ENCODE data around the gene CCDC91.

The CCDC91 gene

DNA sequence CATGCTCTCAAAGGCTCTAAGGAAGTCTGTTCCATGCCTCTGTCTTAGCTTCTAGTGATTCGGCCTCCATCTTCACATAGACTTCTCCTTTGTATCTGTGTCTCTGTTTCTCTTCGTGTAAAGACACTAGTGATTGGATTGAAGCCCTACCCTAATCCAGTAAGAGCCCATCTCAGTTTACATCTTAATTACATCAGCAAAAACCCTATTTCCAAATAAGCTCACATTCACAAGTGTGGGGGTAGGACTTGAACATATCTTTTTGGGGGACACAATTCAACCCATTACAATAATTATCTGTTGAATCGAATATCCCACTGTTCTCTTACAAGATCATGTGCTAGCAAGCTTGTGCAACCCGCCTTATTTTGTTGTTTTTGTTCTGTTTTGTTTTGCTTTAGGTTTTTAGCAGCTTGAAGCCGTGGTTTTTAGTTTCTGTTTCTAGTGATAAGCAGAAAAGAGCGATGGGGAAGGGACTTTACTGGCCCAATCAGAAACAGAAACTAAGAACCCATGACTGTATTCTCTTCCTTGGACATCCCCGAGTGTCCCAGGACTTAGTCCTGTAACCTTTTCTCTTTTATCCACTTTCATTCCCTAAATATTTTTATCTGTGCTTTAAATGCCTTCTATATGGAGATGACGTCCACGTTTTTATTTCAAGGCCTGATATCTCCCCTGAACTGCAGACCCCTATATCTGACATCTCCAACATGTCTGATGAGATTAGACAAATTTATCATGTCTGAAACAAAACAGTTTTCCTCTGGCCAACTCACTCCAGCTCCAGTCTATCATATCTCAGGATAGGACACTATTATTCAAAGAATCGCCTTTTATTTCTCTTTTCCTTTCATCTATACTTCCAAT, 353.0 kb downstream of the CCDC91 start:
- no peak for DNase-seq

DNA sequence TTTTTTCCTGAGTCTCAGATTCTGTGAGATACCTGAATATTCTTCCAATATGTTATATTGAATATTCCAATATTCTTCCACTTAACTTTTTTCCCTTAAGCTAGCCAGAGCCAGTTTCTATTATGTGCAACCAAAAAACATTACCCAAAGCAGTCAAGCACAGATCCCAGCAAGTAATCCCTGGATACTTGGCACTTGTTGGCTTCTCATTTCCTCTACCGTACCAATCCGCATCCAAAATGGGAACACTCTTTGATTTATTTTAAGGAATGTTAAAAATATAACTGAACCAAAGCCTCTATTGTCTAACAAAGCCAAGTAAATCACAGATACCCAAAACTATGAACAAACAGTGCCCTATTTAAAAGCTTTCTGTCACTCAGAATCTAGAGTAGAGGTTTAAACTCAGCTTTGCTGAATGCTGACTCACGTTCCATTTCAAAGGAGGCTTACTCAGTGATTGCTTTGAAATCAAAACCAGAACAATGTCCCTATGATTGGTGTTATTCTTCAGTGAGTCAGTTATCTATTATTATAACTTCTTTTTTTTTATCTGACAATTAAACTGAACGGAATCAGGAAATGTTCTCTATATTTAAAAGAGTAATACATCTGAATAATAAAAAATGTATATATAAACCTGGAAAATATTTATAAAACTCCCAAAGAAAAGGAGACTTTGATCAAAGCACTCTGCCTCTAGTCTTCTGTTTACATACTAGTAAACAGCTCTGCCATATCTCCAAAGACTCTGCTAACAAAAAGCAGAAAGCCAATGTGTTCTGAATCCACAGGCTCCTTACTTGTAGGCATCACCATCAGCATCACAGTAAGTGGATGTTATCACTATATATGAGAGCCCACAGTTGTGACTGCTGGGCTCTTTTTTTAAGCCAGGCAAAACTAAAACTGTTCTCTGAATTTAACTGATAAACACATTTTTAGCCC, 360.8 kb downstream of the CCDC91 start:
- DNase-seq, result no peak

DNA sequence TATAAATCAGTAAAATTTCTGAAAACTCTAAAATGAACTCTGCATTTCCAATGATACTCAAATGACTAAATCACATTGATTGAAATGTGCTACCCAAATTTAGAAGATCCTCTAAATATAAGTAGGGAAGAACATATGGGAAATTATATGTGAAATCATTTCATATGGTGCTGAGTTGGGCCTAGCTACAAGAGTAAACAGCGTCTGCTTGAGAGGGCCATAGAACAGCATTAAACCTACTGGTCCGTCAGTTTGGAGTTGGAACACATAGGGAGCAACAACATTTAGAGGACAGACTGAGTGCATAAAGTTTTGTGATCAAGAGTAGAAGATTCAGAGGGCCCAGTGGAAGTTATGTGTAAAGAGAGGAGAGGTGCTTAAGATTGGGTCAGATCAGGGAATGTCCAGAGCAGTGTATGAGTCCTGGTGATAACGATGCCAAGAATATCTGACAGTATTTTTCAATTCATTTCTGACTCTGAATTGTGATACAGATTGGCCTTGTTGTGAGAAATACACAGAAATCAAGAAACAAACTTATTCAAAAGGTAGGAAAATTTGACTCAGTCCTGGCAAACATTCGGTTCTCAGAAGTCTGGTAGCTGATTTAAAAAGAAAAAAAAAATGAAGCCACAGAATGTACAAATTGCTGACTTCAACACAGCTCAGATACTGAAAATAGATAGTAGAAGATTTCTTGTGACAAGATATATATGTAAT, 362.2 kb downstream of the CCDC91 start:
- DNase-seq, result no peak

DNA sequence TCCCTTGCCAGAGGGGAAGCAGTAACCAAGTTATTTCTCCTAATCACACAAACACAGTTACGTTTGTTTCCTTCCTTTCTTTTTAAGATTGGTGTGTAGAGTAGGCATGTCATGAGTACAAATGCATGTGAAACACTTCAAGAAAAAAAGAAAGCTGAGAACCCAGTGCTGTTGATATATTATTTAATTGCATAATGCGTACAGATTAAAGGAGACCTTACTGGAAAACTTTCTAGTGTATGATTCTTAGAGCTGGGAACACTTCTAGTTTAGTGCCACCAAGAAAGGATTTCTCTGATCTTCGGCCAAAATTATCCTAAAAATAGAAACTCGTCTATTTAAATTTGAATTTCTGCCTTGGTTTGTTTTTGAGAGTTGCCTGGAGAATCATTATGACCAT, 365.5 kb downstream of the CCDC91 start:
- no peak for DNase-seq

DNA sequence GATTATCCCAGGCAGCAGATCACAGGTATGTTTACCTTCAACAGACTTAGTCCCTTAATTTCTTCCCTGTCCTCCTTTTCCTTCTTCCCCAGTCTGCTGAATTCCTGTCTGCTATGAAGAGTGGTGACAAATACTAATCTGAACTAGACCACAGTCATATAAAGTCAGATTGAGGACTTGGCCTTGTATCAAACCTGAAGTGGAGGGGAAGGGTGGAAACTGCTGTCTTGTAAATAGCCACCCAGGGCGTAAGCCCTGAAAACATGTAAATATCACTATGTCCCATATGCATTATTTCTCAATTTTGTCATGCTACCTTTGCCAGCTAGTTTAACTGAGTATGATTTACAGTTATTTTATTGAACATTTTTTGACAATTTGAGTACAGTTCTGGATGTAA, 368.0 kb downstream of the CCDC91 start:
- no peak for DNase-seq

DNA sequence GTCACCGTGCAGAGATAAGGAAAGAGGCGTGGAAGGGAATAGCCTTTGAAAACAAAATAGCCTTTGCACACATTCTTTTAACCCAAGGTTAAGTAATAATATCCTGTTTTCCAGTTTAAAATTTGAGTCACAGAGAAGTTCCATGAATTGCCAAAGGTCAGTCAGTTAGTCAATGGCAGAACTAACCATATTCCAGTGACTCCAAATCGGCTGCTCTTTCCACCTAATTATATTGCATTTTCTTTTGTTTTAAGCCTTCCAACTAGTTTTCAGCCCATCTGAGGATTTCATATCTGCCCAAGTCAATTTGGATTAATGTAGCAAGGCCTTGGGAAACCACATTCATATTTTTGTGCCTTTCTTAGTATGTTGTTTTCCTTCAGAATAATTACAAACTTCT, 373.0 kb downstream of the CCDC91 start:
- no peak for DNase-seq

DNA sequence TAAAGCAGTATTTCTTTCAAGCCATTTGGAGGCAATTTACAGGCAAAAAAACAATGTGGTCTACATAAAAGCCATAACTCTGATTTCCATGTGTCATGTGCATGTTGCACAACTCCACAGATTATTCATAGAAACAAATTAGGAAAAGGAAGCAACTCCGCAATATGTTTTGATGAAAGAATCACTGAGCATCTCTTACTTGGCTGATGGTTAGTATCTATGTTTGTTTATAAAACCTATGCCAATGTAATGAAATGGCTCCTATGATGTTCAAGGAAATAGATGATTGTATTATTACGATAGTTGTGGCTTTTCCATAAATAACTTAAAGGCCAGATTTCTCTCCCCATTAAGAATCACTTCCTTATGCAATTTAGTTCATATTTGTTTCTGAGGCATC, 373.7 kb downstream of the CCDC91 start:
- no peak for DNase-seq

DNA sequence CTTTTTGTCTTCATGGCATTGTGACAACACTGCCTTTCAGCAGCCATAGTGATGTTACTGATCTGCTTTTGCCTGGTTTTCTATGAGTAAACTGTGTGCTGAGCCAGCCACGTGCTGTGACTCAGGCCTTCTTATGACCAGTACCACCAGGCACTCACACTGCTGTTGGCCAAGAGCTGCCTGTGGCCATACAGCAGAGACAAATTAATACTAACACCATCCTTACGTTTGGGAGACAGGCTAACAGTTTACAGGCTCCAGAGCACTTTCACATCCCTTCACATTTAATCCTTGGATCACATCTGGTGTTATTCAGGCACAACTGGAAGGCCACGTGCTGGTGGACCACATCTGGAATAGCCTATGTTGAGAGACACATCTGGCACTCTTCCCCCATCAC, 377.9 kb downstream of the CCDC91 start:
- DNase-seq, result no peak

DNA sequence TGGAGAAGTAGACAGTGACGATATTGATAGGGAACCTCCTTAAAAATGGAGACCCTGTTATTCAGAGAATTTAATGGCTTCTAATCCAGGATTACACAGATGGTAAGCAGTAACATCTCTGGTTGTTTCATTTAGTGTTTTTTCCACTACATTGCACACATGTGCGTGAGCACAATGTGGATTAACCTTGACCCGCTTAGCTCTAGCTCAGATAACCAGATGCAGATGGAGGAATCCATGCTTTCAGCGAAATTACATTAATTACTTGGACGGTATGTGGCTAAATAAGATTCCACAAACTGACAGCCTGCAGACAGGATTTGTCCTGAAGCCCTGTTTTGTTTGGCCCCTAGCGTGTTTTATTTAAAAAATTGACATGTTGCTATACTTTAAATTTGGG, 378.4 kb downstream of the CCDC91 start:
- DNase-seq, result no peak

DNA sequence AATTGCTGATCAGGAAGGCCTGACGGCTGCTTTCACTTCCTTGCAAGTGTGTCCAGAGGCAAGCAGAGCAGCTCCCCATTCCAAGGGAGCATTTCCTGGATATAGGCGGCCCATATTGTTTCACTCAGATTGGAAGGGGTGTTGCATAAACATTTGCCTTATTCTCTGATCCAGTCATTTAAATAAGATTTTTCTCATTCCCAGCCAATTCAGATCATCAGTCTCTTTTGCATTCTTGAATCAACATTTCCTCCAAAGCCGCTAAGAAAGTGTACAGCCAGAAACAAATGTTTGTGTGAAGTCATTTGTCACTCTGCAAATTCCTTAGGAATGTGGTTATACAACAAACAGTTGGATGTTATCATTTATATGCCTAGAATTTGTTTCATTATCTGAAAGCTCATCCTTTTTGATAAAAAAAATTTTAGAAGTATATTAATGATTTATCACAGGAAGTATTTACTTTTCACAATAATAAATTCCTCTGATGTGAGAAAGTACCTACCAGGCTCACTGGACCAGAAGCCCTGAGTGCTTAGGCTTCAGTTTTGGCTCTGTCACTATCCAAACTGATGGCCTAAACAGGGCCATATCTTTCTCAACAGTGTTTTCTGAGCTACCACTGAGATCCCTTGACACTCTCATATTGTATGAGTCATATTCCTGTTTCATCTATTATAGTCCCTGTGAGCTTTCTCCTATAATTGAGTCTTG, 379.6 kb downstream of the CCDC91 start:
- DNase-seq, result no peak

DNA sequence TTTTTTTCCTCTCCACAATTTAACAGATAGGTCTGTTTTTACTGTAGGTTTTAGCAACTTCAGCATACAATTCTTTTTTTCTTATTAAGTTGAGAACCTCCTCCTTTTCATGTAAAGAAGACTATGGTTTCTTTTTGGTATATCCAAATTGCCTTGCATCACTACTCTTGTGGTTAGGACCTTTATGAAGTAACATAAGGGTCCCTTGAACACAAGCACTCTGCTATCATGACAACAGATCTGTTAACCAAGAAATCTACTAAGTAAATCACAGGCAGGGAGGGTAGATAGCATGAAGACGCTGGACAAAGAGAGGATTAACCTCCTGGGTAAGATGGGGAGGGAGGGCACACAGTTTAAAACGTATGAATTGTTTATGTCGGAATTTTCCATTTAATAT, 380.6 kb downstream of the CCDC91 start:
- no peak for DNase-seq

DNA sequence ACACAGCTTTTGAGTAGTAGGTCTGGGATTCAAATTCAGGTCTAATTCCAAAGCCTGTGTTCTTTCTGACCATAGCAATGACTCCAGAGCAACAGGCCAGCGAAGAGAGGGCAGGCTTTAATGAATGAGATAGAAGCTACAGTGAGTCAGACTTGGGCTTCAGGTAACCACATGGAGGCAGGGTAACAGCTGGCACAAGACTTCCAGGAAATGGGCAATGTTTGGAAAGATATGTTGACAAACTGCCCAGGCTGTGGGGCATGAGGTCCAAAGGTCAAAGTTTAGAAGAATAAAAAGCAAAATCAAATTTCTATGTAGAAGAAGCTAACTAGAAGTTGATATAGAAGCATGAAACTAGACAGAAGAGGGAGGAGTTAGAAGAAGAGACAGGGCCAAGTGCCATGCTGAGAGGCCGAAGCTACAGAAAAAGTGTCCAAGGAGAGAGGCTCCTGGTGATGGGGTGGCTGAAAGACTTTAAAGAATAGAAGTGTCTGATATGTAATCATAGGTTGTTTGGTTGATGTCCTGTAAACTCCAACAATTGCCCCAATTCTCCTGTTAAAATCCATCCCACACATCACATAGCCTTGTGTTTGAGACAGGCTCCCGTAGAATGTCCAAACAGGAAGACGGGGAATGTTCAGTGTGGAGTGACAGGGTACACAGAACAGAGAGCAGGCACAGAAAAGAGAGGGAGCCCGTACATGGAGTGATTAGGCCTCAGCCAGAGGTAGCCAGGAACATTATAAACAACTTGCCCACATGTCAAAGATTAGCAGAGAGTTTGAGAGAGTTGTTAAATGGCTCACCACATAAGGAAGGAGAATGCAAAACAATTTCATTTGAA, 384.7 kb downstream of the CCDC91 start:
- DNase-seq, result no peak

DNA sequence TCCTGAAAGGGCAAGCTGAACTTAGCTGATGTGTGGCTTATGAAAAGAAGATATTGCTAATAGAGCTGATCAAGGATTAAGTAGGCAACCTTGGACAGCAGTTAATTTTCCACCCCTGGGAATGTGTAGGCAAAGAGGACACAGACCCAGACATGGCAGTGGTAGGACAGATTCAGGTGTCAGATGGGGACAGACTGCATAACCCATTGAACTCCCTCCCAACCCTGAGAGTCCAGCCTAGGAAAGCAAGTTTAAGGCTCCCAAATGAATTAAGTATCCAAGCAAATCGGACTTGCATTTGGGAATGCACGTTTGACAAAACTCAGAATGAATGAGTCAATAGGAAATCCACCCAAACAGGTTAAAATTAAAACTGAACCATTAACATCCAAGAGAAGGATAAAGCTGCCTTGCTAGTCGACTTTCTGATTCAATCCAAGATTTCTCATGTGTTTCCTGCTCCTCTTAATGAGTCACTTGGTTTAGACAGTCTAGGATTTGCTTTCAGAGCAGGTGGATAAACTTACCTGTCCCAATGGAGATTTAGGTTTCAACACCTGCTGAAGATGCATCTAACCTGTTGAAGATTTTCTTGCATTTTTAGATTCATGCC, 385.4 kb downstream of the CCDC91 start:
- no peak for DNase-seq

DNA sequence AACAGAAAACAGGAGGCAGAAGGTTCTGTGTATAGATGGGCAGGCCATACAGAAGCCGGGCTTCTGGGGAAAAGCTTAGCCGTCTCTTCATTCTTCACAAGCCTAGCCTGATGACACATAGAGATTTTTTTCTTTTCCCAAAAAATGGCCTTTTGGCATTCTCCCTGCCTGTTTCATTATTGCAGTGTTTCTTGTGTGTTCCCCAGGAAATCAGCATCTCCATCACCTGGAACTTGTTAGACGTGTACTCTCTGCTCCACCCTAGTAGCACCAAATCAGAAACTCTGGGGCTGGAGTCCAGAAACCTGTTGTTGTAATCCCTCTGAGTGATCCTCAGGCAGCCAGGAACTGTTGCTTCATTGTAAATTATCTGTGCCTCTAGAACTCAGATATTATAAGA, 388.1 kb downstream of the CCDC91 start:
- DNase-seq, result no peak

DNA sequence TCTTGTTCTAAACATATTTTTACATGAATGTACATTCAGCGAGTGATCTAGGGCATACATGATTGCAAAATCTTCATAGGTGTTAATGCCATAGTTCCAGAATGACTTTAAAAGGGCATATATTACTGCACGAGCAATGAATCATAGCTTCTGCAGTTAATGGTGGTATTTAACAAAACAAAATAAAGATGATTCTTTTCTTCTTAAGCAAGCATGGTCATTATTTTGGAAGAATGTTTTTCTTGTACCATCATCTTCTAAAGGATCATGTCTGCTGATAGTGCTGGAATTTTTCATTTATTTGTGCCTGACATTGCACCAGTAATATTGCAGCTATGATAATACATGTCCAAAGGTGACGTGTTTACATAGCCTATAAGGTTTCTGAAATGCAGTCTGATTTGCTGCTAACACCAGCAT, 388.6 kb downstream of the CCDC91 start:
- DNase-seq, result no peak

DNA sequence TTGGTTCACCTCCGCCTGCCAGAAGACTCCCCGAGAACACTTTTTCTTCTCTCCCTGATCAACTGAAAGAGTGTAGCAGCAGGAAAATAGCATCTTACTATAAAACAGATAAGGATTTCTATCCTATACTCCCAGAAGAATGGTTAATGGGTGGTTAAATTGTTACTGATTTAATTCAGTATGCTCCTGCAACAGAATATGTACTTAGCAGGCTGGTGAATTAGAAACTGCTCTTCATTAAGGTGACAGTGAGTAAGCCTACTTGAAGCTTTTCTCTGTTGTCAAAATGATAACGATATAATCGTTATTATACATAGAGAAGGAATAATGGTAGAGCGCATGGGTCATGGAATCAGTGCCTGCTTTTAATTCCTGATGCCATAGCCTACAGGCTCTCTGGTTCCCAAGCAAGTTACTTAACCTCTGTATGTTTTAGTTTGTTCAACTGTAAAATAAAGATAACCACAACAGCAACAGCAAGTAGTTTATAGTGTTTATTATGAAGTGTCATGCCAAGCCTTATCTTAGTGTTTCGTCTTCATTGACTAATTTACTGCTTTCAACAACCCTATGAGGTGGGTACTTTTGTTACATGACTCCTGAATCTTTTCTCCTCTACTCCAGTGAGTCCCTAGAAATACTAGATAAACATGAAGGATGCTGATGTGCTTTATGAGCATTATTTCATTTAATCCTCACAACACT, 392.6 kb downstream of the CCDC91 start:
- DNase-seq, result no peak

DNA sequence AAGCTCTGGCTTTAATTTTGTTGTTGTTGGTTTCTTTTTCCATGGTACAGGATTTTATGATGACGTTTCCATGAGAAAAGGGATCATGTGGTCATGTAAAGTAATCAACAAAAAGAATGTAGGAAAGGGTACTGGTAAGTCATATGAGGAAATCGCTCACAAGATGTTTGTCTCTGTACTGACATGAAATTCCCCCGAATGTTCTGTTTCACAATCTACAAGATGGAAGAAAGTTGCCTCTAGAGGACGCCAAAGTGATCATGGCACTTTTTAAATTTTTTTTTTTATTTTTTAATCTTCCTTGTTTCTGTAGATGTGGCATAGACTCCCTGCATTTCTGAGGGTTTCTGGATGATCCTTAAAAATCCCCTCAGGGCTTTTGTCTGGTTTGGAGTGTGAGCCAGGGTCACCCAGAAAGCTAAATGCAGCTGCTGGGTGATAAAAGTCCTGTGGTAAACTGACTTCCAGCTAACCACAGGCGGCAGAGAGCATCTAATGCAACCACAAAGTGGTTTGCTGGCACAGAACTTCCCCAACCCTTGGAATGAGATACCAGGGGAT, 393.5 kb downstream of the CCDC91 start:
- no peak for DNase-seq

DNA sequence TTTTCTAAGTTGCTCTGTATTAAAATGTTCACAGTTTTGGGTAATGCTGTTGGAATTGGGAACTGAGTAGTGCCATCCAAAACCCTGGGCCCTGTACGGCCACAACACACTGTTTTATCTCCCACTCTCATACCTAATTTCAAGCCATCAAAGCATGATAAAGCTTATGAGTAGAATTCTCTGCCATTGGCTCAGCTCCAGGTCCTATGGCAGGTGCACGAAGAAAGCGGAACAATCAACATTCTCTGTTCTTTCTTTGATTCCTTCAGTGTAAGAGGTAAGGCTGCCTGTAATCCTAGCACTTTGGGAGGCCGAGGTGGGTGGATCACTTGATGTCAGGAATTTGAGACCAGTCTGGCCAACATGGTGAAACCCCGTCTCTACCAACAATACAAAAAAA, 394.9 kb downstream of the CCDC91 start:
- no peak for DNase-seq

DNA sequence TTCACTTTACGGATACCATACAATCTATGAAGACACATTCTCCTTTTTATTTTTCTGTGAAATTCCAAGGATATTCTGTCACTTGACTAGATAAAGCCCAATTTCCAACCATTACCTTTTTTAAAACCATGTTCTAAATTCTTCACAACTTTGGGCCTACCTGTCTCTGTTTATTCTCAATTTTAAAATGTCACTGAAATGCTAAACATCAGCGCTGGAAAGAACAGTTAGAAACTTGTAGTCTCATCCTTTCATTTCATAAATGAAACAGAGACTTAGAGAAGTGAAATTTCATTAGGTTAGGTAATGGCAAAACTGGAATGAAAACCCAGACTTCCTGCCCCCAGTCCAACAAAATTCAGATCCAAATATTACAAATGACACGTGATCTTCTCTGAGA, 396.2 kb downstream of the CCDC91 start:
- DNase-seq, result no peak

DNA sequence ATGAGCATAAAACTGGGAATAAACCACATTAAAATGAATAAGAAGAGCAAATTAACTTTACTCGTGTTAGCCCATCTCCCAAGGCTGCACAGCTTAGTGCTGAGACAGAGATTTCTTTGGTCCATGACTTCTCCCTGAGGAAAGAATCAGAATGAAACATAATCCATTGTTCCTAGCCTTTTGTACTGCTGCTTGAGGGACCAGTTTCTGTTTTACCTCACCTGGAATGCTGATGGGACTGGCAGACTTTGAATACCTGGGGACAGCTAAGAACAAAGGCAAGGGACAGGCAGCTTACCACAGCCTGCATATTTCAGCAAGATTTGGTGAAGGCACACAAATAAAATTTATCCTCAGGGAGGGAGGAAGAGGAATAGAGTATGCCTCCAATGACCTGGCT, 401.6 kb downstream of the CCDC91 start:
- DNase-seq, result no peak
